HG03039 (cell line): ENCODE measurements around the gene CCBE1.
"Not testable (repeated sequence)": the region's sequence is repeated elsewhere in the genome, so short reads cannot be mapped to it uniquely, and the experiment has no call there.

Experiments
- ATAC-seq: cut with Tn5 transposase; IDR thresholded peaks from one replicate; pipeline ENCODE4 v1.9.1; 2021; ENCODE audit warnings: mild to moderate bottlenecking, moderate library complexity; ENCODE audit not compliant: unreplicated experiment

CCBE1 gene

GRCh38 chr18:59715966-59716369 lies 18.7 kb upstream of the CCBE1 start:
- no peak for ATAC-seq

- no peak for ATAC-seq
Observed at GRCh38 chr18:59715445-59715844, 18.2 kb upstream of the CCBE1 start.

- ATAC-seq: not testable (repeated sequence)
Observed at GRCh38 chr18:59714096-59714495, 16.9 kb upstream of the CCBE1 start.

GRCh38 chr18:59712311-59712710 lies 15.1 kb upstream of the CCBE1 start:
- ATAC-seq: no peak

- no peak for ATAC-seq
Observed at GRCh38 chr18:59708988-59709387, 11.8 kb upstream of the CCBE1 start.

- ATAC-seq: no peak
Observed at GRCh38 chr18:59707306-59707705, 10.1 kb upstream of the CCBE1 start.

GRCh38 chr18:59706499-59706898 lies 9.3 kb upstream of the CCBE1 start:
- no peak for ATAC-seq

- no peak for ATAC-seq
Observed at GRCh38 chr18:59705145-59705544, 7.9 kb upstream of the CCBE1 start.

GRCh38 chr18:59704146-59704545 lies 6.9 kb upstream of the CCBE1 start:
- no peak for ATAC-seq

GRCh38 chr18:59701272-59701671 lies 4.0 kb upstream of the CCBE1 start:
- ATAC-seq: no peak

GRCh38 chr18:59700535-59700967 lies 3.3 kb upstream of the CCBE1 start:
- no peak for ATAC-seq

GRCh38 chr18:59699750-59700534 lies 2.7 kb upstream of the CCBE1 start:
- ATAC-seq: no peak

GRCh38 chr18:59699061-59699460 lies 1.8 kb upstream of the CCBE1 start:
- no peak for ATAC-seq

GRCh38 chr18:59696311-59697235 lies 650 bp downstream of the CCBE1 start:
- no peak for ATAC-seq

GRCh38 chr18:59695551-59695950 lies 1.7 kb downstream of the CCBE1 start:
- ATAC-seq: no peak

GRCh38 chr18:59694824-59695223 lies 2.4 kb downstream of the CCBE1 start:
- ATAC-seq: no peak

GRCh38 chr18:59691996-59692395 lies 5.2 kb downstream of the CCBE1 start:
- ATAC-seq: no peak

- ATAC-seq: no peak
Observed at GRCh38 chr18:59690996-59691395, 6.2 kb downstream of the CCBE1 start.

GRCh38 chr18:59690186-59690982 lies 6.8 kb downstream of the CCBE1 start:
- no peak for ATAC-seq

GRCh38 chr18:59689756-59690155 lies 7.5 kb downstream of the CCBE1 start:
- no peak for ATAC-seq

- no peak for ATAC-seq
Observed at GRCh38 chr18:59686260-59686659, 11.0 kb downstream of the CCBE1 start.
